Prostate gland (tissue), 2 donors: ENCODE data around the gene KIF5A.

Source experiments
- POLR2A ChIP-seq: fragments of 450-650 bp; IDR thresholded peaks from one replicate; pipeline ENCODE4 v1.6.1; 2016; ENCODE audit warnings: antibody characterized with exemption, mild to moderate bottlenecking
- TF ChIP-seq, protein P1 (sequence below), 4 experiments: fragments of 200-600 bp in 2 of 4; fragments of 450-650 bp in 2 of 4; sonication (generic) in 2 of 4; IDR thresholded peaks; 1 replicate in 3 of 4; 2 replicates in 1 of 4; pipeline ENCODE4 v1.5.1; 2016 to 2019; ENCODE audit warnings: antibody characterized with exemption in 4 of 4, mild to moderate bottlenecking in 2 of 4, moderate library complexity in 2 of 4

DNA sequence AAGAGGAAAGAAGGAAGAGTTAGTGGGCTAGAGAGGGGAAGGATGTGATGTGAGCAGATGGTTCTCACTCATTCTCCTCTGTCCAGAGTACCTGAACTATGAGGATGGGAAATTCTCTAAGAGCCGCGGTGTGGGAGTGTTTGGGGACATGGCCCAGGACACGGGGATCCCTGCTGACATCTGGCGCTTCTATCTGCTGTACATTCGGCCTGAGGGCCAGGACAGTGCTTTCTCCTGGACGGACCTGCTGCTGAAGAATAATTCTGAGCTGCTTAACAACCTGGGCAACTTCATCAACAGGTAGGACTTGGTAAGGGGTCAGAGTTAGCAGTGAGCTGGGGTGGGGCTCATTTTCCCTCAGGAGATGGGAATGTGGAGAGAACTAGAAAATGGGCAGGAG lies 37.2 kb upstream of the KIF5A start:
- TF ChIP-seq POLR2A: no peak
- TF ChIP-seq, protein P1, sequence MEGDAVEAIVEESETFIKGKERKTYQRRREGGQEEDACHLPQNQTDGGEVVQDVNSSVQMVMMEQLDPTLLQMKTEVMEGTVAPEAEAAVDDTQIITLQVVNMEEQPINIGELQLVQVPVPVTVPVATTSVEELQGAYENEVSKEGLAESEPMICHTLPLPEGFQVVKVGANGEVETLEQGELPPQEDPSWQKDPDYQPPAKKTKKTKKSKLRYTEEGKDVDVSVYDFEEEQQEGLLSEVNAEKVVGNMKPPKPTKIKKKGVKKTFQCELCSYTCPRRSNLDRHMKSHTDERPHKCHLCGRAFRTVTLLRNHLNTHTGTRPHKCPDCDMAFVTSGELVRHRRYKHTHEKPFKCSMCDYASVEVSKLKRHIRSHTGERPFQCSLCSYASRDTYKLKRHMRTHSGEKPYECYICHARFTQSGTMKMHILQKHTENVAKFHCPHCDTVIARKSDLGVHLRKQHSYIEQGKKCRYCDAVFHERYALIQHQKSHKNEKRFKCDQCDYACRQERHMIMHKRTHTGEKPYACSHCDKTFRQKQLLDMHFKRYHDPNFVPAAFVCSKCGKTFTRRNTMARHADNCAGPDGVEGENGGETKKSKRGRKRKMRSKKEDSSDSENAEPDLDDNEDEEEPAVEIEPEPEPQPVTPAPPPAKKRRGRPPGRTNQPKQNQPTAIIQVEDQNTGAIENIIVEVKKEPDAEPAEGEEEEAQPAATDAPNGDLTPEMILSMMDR (IDR thresholded peaks at IDR 0.05): no peak
